Neural cell (in vitro differentiated cells): ENCODE measurements around the gene TBATA.

ENCODE experiments used
- EP300 ChIP-seq: fragments of 450-650 bp; conservative IDR thresholded peaks from 2 replicates; pipeline ENCODE4 v1.6.1; 2014; ENCODE audit warnings: antibody characterized with exemption, mild to moderate bottlenecking, moderate library complexity; ENCODE audit not compliant: poor library complexity, severe bottlenecking
- EZH2 ChIP-seq: fragments of 200-600, 300-800 bp; shearing (Covaris generic), sonication (generic); IDR thresholded peaks from 2 replicates; pipeline ENCODE4 v1.6.1; 2014; ENCODE audit warnings: antibody characterized with exemption, low read length, borderline replicate concordance, mild to moderate bottlenecking; ENCODE audit not compliant: insufficient read depth, poor library complexity, severe bottlenecking
- RAD21 ChIP-seq: fragments of 450-650 bp; conservative IDR thresholded peaks from 2 replicates; pipeline ENCODE4 v1.6.1; 2014; ENCODE audit warnings: antibody characterized with exemption, mild to moderate bottlenecking, moderate library complexity
- SMC3 ChIP-seq: fragments of 450-650 bp; conservative IDR thresholded peaks from 2 replicates; pipeline ENCODE4 v1.6.1; 2014; ENCODE audit warnings: antibody characterized with exemption, mild to moderate bottlenecking, moderate library complexity; ENCODE audit not compliant: poor library complexity
- TAF1 ChIP-seq: IDR thresholded peaks from 2 replicates; pipeline ENCODE4 v1.6.1; 2012; ENCODE audit warnings: low read depth
- TF ChIP-seq, protein P1 (sequence below): fragments of 450-650 bp; IDR thresholded peaks from 2 replicates; pipeline ENCODE4 v1.5.1; 2014; ENCODE audit warnings: antibody characterized with exemption, mild to moderate bottlenecking, moderate library complexity; ENCODE audit not compliant: poor library complexity, severe bottlenecking
- TF ChIP-seq, protein P2 (sequence below): IDR thresholded peaks from 2 replicates; pipeline ENCODE4 v1.6.1; 2012; ENCODE audit warnings: borderline replicate concordance

DNA sequence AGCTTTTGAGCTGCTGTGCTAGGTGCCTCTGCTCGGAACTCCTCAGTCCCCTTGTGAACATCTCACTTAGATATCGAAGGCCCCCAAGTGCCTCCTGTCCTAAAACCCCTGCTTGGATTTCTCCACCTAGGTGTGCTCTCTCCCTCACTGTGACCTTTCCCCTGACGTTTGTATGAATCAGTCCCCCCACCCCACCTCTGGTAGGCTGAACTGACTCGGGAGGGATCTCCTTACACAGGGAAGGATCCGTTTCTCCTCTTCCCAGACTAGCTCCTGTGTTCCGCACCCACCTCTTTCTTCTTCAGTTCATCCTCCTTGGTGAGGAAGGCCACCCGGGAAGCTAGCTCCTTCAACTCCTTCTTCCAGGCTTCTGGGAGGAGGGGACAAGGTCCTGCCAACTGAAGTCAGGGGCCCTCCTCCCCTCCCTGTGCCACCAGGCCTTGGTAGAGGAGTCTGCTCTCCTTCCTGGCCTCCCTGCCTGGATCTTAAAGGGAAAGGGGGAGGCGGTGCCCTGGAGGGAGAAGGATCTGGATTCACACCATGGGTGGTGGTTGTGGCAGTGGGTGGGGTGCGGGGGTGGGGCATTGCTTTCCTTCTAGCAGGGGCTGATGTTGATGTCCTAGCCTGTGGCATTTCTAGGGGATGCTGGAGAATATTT lies 6.8 kb downstream of the TBATA start:
- TF ChIP-seq TAF1 = no peak
- TF ChIP-seq, protein P1, sequence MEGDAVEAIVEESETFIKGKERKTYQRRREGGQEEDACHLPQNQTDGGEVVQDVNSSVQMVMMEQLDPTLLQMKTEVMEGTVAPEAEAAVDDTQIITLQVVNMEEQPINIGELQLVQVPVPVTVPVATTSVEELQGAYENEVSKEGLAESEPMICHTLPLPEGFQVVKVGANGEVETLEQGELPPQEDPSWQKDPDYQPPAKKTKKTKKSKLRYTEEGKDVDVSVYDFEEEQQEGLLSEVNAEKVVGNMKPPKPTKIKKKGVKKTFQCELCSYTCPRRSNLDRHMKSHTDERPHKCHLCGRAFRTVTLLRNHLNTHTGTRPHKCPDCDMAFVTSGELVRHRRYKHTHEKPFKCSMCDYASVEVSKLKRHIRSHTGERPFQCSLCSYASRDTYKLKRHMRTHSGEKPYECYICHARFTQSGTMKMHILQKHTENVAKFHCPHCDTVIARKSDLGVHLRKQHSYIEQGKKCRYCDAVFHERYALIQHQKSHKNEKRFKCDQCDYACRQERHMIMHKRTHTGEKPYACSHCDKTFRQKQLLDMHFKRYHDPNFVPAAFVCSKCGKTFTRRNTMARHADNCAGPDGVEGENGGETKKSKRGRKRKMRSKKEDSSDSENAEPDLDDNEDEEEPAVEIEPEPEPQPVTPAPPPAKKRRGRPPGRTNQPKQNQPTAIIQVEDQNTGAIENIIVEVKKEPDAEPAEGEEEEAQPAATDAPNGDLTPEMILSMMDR = no peak
- TF ChIP-seq EP300 = no peak
- no peak for TF ChIP-seq EZH2
- TF ChIP-seq SMC3 = no peak
- TF ChIP-seq RAD21 = no peak
- TF ChIP-seq, protein P2, sequence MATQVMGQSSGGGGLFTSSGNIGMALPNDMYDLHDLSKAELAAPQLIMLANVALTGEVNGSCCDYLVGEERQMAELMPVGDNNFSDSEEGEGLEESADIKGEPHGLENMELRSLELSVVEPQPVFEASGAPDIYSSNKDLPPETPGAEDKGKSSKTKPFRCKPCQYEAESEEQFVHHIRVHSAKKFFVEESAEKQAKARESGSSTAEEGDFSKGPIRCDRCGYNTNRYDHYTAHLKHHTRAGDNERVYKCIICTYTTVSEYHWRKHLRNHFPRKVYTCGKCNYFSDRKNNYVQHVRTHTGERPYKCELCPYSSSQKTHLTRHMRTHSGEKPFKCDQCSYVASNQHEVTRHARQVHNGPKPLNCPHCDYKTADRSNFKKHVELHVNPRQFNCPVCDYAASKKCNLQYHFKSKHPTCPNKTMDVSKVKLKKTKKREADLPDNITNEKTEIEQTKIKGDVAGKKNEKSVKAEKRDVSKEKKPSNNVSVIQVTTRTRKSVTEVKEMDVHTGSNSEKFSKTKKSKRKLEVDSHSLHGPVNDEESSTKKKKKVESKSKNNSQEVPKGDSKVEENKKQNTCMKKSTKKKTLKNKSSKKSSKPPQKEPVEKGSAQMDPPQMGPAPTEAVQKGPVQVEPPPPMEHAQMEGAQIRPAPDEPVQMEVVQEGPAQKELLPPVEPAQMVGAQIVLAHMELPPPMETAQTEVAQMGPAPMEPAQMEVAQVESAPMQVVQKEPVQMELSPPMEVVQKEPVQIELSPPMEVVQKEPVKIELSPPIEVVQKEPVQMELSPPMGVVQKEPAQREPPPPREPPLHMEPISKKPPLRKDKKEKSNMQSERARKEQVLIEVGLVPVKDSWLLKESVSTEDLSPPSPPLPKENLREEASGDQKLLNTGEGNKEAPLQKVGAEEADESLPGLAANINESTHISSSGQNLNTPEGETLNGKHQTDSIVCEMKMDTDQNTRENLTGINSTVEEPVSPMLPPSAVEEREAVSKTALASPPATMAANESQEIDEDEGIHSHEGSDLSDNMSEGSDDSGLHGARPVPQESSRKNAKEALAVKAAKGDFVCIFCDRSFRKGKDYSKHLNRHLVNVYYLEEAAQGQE = no peak
